ENCODE data around the gene ZNF282. TPM values are rescaled to one million over a fixed set of nuclear protein-coding genes. Genes with fewer than 3 reads are reported as not detected.

Gene ZNF282
- total and polyA plus RNA-seq, 5 donors = 8.0 to 14.6 (median 13.6) TPM

DNA sequence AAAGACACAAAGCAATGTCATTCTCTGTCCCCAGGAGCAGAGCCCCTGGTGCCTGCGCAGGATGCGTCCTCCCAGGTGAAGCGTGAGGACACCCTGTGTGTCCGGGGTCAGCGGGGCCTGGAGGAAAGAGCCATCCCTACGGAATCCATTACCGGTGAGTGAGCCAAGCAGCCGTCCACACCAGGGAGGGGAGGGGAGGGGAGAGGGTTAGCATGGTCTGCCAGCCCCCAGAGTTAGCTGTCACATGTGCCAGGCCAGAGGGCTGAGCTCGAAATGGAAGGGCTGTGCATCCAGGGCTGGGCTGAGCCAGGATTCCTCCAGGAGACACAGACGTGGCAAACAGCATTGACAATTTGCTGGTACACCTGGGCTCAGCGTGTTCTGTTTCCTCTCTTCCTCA lies 15.2 kb downstream of the ZNF282 start:
- Histone ChIP-seq H3K9me3 (ENCODE audit: control insufficient read depth, low read length) (no peaks in the 10 kb centered on the region), H3K4me3 (ENCODE audit: low read length) (no peak overlapping the region), H3K27ac (ENCODE audit: low read length) (no peak overlapping the region), H3K4me1 (ENCODE audit: control insufficient read depth, insufficient read depth, low read length) (no peaks in the 10 kb centered on the region), H3K27me3 (ENCODE audit: control insufficient read depth, insufficient read depth) (no peaks in the 10 kb centered on the region)
- no peak for ATAC-seq
- intact Hi-C loops (cut with DNase I) = no loop called here
- no peak for DNase-seq
- 79% methylated on average over 11 of the region's 11 CpGs for WGBS

DNA sequence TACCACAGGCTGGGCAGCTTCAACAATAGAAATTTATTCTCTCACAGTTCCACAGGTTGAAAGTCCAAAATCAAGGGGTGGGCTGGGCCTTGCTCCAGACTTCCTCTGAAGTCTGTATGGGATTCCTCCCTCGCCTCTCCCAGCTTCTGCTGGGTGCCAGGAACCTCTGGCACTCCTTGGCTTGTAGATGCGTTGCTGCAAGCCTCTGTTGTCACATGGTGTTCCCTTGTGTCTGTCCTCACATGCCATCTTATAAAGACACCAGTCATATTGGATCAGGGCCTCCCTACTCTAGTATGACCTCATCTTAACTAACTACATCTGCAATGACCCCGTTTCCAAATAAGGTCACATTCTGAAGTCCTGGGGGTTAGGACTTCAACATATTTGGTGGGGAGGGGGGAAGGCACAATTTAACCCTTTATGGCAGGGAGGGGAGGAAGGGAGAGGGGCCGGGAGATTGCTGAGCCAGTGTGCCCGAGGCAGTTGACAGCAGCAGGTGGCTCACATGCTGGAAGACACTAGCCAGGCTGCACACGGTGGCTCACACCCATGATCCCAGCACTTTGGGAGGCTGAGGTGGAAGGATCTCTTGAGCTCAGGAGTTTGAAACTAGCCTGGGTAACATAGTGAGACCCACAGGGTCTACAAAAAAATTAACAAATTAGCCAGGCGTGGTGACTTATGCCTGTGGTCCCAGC lies 18.8 kb downstream of the ZNF282 start:
- intact Hi-C loops (cut with DNase I) = no loop called here
- Histone ChIP-seq H3K27me3 (ENCODE audit: control insufficient read depth, insufficient read depth) (no peaks in the 10 kb centered on the region), H3K4me3 (ENCODE audit: low read length) (no peak overlapping the region), H3K9me3 (ENCODE audit: control insufficient read depth, low read length) (no peaks in the 10 kb centered on the region), H3K27ac (ENCODE audit: low read length) (no peak overlapping the region), H3K4me1 (ENCODE audit: control insufficient read depth, insufficient read depth, low read length) (no peaks in the 10 kb centered on the region)
- WGBS = 73% methylated on average over 7 of the region's 7 CpGs
- DNase-seq (no peak), ATAC-seq (peak in 1 of 2 donors; percentile 9)

DNA sequence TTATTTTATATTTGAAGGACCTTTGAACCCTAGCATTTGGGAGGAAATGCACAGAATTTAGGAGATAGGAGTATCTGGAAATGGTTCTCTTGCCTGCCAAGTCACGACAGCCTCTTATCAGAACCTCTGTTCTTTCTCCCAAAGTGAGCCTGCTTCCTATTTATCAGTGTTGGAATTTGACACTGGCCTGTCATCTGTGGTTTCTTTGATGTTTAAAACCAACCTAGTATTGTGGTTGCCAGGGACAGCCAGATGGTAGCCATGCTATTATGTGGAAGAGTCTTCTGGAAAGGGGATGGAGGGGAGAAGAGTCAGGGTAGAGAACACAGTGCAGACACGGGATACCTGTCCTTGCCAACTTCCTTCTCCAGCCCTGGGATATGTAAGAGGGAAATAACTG lies 21.1 kb downstream of the ZNF282 start:
- Histone ChIP-seq H3K9me3 (ENCODE audit: control insufficient read depth, low read length) (no peaks in the 10 kb centered on the region), H3K27me3 (ENCODE audit: control insufficient read depth, insufficient read depth) (no peaks in the 10 kb centered on the region), H3K4me1 (ENCODE audit: control insufficient read depth, insufficient read depth, low read length) (no peaks in the 10 kb centered on the region), H3K27ac (ENCODE audit: low read length) (no peak overlapping the region), H3K4me3 (ENCODE audit: low read length) (no peak overlapping the region)
- intact Hi-C loops (cut with DNase I) = no loop called here
- 41% methylated on average over 2 of the region's 2 CpGs for WGBS
- ATAC-seq = no peak
- no peak for DNase-seq

DNA sequence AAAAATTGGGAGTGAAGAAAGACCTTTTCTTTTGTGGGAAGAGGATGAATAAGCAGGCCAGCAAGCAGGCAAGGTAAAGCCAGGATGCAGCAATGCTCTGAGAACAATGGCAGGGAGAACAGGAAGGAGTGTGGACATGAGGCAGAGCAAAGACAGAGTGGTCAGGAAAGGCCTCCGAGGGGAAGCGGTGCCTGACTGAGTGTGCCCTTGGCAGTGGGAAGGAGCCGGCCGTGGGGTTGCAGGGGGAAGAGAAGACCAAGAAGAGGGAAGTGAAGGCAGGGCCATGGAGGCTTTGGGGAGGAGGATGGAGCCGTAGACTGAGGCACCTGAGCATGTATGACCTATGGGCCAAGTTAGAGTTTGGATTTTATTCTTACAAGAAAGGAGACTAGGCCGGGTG lies 22.2 kb downstream of the ZNF282 start:
- ATAC-seq (no peak), DNase-seq (no peak)
- H3K4me3 ChIP-seq (ENCODE audit: low read length) = no peak overlapping the region
- no peaks in the 10 kb centered on the region for H3K4me1 ChIP-seq (ENCODE audit: control insufficient read depth, insufficient read depth, low read length)
- 84% methylated on average over 6 of the region's 6 CpGs for WGBS
- no peaks in the 10 kb centered on the region for H3K9me3 ChIP-seq (ENCODE audit: control insufficient read depth, low read length)
- intact Hi-C loops (cut with DNase I) = no loop called here
- no peaks in the 10 kb centered on the region for H3K27me3 ChIP-seq (ENCODE audit: control insufficient read depth, insufficient read depth)
- no peak overlapping the region for H3K27ac ChIP-seq (ENCODE audit: low read length)

DNA sequence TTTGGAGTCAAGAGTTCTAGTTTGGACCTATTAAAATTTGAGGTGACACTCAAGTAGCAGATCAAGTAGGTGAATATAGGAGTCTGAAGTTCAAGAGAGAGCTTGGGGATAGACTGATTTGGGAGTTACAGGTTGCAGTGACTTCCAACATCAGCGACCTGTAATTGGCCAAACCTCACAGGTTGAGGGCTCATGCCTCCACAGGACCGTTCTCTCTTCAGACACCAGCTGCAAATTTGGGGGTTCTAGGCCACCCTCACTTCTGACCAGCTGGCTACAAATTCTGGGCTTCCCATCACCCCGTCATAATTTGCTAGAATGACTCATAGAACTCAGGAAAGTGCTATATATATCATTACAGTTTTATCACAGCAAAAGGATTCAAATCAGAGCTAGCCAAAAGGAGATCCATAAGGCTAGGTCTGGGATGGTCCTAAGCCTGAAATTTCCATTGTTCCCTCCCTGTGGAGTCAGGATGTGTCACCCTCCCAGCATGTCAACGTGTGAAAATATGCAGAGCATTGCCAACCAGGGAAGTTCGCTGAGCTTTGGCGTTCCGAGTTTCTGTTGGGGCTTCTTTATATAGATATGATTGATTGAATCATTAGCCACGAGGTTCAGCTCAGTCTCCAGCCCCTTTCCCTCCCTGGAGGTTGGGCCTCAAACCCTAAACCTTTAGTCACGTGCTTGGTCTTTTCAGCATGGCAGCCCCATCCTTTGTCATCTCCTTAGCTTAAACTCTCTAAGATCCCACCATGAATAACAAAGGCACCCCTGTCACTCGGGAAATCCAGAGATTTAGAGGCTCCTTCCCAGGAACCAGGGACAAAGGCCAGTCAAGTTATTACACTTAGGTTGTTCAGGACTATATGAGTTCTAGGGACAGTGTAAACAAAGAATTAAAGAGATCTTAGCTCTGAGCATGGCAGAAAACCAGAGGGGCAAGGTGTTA lies 23.4 kb downstream of the ZNF282 start:
- Histone ChIP-seq H3K27ac (ENCODE audit: low read length) (no peak overlapping the region), H3K9me3 (ENCODE audit: control insufficient read depth, low read length) (no peaks in the 10 kb centered on the region), H3K27me3 (ENCODE audit: control insufficient read depth, insufficient read depth) (no peaks in the 10 kb centered on the region), H3K4me3 (ENCODE audit: low read length) (no peak overlapping the region), H3K4me1 (ENCODE audit: control insufficient read depth, insufficient read depth, low read length) (no peaks in the 10 kb centered on the region)
- intact Hi-C loops (cut with DNase I) = no loop called here
- DNase-seq = no peak
- no peak for ATAC-seq
- WGBS = 82% methylated on average over 10 of the region's 10 CpGs

DNA sequence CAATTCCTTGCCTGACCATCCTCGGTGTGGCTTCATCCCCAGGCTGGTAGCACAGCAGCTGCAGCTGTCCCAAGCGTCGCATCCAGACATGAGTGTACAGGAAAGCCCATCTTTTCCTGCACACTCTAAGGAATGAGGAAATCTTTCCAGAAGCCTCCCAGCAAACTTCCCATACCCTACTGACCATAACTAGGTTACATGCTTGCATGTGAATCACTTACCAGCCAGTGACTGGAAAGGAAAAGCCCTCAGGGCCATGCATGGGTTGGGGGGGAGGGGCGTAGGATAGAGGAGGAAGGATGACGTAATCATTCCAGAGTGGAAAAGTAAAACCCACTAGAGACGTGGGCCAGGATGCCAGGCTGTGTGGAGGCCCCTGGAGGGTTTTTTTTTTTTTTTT lies 25.2 kb downstream of the ZNF282 start:
- no peaks in the 10 kb centered on the region for H3K9me3 ChIP-seq (ENCODE audit: control insufficient read depth, low read length)
- intact Hi-C loops (cut with DNase I) = no loop called here
- H3K4me3 ChIP-seq (ENCODE audit: low read length) = no peak overlapping the region
- no peaks in the 10 kb centered on the region for H3K4me1 ChIP-seq (ENCODE audit: control insufficient read depth, insufficient read depth, low read length)
- no peaks in the 10 kb centered on the region for H3K27me3 ChIP-seq (ENCODE audit: control insufficient read depth, insufficient read depth)
- WGBS = 72% methylated on average over 6 of the region's 6 CpGs
- ATAC-seq (no peak), DNase-seq (no peak)
- H3K27ac ChIP-seq (ENCODE audit: low read length) = no peak overlapping the region

DNA sequence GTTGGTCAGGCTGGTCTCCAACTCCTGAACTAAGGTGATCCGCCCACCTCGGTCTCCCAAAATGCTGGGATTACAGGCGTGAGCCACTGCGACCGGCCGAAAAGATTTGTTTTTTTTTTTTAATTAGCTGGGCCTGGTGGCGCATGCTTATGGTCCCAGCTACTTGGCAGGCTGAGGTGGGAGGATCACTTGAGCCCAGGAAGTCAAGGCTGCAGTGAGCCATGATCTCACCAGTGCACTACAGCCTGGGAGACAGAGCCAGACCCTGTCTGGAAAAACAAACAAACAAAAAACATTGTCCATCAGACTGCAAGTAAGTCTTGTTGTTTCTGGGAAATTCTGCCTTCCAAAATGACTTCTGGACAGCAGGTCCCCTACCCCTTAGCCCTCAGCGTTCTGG lies 27.8 kb downstream of the ZNF282 start:
- H3K4me3 ChIP-seq (ENCODE audit: low read length) = no peak overlapping the region
- DNase-seq = no peak
- H3K27me3 ChIP-seq (ENCODE audit: control insufficient read depth, insufficient read depth) = no peaks in the 10 kb centered on the region
- 96% methylated on average over 8 of the region's 8 CpGs for WGBS
- H3K27ac ChIP-seq (ENCODE audit: low read length) = no peak overlapping the region
- no peak for ATAC-seq
- no peaks in the 10 kb centered on the region for H3K9me3 ChIP-seq (ENCODE audit: control insufficient read depth, low read length)
- H3K4me1 ChIP-seq (ENCODE audit: control insufficient read depth, insufficient read depth, low read length) = no peaks in the 10 kb centered on the region
- intact Hi-C loops (cut with DNase I) = no loop called here

DNA sequence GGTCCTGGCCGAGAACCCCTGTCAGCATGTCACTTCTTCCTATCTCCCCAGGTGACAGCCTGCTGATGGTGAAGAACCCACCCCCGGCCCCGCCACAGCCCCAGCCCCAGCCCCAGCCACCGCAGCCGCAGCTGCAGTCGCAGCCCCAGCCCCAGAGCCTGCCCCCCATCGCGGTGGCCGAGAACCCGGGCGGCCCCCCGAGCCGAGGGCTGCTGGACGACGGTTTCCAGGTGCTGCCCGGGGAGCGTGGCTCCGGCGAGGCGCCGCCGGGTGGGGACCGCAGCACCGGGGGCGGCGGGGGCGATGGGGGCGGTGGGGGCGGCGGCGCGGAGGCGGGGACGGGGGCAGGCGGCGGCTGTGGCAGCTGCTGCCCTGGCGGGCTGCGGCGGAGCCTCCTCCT lies 28.4 kb downstream of the ZNF282 start:
- H3K27ac ChIP-seq (ENCODE audit: low read length) = no peak overlapping the region
- intact Hi-C loops (cut with DNase I) = no loop called here
- no peaks in the 10 kb centered on the region for H3K9me3 ChIP-seq (ENCODE audit: control insufficient read depth, low read length)
- WGBS = 97% methylated on average over 39 of the region's 39 CpGs
- ATAC-seq = no peak
- no peaks in the 10 kb centered on the region for H3K27me3 ChIP-seq (ENCODE audit: control insufficient read depth, insufficient read depth)
- no peaks in the 10 kb centered on the region for H3K4me1 ChIP-seq (ENCODE audit: control insufficient read depth, insufficient read depth, low read length)
- peak in 1 of 3 donors; percentile 58 for DNase-seq
- H3K4me3 ChIP-seq (ENCODE audit: low read length) = no peak overlapping the region

DNA sequence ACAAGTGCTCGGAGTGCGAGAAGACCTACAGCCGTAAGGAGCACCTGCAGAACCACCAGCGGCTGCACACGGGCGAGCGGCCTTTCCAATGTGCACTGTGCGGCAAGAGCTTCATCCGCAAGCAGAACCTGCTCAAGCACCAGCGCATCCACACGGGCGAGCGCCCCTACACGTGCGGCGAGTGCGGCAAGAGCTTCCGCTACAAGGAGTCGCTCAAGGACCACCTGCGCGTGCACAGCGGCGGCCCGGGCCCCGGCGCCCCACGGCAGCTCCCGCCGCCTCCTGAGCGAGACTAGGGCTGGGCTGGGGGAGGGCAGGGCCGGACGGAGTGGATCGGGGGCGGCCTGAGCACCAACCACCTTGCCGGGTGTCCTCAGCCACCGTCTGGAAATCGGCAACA lies 29.0 kb downstream of the ZNF282 start:
- ATAC-seq (peak; percentile 8 to 16), DNase-seq (no peak)
- H3K4me3 ChIP-seq (ENCODE audit: low read length) = no peak overlapping the region
- no peaks in the 10 kb centered on the region for H3K9me3 ChIP-seq (ENCODE audit: control insufficient read depth, low read length)
- H3K27me3 ChIP-seq (ENCODE audit: control insufficient read depth, insufficient read depth) = no peaks in the 10 kb centered on the region
- WGBS = 98% methylated on average over 37 of the region's 37 CpGs
- intact Hi-C loops (cut with DNase I) = no loop called here
- H3K4me1 ChIP-seq (ENCODE audit: control insufficient read depth, insufficient read depth, low read length) = no peaks in the 10 kb centered on the region
- H3K27ac ChIP-seq (ENCODE audit: low read length) = no peak overlapping the region

DNA sequence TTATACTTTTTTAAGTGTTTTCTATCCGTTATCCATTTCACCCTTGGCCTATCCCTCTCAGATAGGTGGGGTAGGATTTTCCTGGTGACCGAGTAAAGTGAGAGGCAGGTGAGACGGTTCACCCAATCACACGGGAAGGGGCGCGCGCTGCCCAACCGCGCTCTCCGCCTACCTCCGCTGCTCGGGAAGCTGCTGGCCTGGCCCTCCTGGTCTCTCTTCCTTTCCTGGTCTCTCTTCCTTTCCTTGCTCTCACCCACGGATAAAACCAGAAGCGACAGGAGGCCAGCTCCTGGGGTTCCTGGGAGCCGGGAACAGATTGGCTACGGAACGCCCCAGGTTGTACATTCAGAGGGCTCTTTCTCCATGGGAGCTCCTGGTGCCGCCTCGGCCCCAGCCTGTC lies 29.8 kb downstream of the ZNF282 start:
- DNase-seq = no peak
- intact Hi-C loops (cut with DNase I) = no loop called here
- no peaks in the 10 kb centered on the region for H3K27me3 ChIP-seq (ENCODE audit: control insufficient read depth, insufficient read depth)
- no peak overlapping the region for H3K27ac ChIP-seq (ENCODE audit: low read length)
- H3K4me1 ChIP-seq (ENCODE audit: control insufficient read depth, insufficient read depth, low read length) = no peaks in the 10 kb centered on the region
- no peak for ATAC-seq
- no peaks in the 10 kb centered on the region for H3K9me3 ChIP-seq (ENCODE audit: control insufficient read depth, low read length)
- no peak overlapping the region for H3K4me3 ChIP-seq (ENCODE audit: low read length)
- 95% methylated on average over 19 of the region's 19 CpGs for WGBS

DNA sequence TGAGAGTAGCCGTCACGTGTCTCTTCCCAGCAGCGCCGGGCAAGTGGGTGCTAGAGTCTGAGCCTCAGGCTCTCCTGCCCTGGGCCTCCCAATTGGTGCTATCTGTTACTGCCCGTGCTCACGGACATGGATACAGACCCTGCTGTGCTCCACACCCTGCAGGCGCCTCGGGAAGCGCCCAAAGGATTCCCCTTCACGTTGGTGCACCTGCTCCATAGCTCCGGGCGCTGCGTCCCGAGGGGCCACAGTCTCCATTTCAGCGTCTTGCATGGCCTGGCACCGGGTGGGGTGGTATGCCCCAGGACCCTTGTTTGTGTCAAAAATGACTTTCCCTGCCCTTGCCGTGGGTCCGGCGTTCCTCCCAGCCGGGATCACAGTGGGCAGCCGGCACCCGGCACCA lies 30.3 kb downstream of the ZNF282 start:
- 91% methylated on average over 22 of the region's 22 CpGs for WGBS
- DNase-seq = peak in 1 of 3 donors; percentile 66
- Histone ChIP-seq H3K9me3 (ENCODE audit: control insufficient read depth, low read length) (no peaks in the 10 kb centered on the region), H3K27me3 (ENCODE audit: control insufficient read depth, insufficient read depth) (no peaks in the 10 kb centered on the region), H3K4me1 (ENCODE audit: control insufficient read depth, insufficient read depth, low read length) (no peaks in the 10 kb centered on the region), H3K27ac (ENCODE audit: low read length) (no peak overlapping the region), H3K4me3 (ENCODE audit: low read length) (no peak overlapping the region)
- intact Hi-C loops (cut with DNase I) = no loop called here
- ATAC-seq = no peak

Data from right cardiac atrium (tissue), 5 donors.